Measurements from ENCODE around the gene CACNB2.

DNA sequence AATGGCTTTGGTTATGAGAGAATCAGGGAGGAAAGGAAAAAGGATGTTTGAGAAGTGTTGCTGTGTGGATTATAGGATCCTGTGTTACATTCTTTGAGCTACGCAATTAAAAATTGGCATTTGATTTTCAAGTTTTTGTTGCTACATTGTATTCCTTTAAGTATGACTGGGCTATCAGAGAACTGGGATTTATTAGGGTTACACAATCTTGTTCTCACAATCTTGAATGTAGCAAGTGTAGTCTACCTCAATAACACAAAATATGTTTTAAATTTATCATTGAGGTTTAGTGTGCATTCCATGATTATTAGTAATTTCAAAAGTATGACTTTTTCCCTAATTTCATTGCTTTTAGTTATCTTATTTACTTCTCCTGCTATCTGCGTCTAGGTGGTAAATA is 113.9 kb downstream of the CACNB2 start:
- TF ChIP-seq CTCF (IDR thresholded peaks at IDR 0.05): no peak
- TF ChIP-seq POLR2A (IDR thresholded peaks at IDR 0.05; ENCODE audit: low read depth): no peak

Data from esophagus muscularis mucosa (tissue), 3 donors.